ENCODE data around the gene FNTB.

Gene FNTB

DNA sequence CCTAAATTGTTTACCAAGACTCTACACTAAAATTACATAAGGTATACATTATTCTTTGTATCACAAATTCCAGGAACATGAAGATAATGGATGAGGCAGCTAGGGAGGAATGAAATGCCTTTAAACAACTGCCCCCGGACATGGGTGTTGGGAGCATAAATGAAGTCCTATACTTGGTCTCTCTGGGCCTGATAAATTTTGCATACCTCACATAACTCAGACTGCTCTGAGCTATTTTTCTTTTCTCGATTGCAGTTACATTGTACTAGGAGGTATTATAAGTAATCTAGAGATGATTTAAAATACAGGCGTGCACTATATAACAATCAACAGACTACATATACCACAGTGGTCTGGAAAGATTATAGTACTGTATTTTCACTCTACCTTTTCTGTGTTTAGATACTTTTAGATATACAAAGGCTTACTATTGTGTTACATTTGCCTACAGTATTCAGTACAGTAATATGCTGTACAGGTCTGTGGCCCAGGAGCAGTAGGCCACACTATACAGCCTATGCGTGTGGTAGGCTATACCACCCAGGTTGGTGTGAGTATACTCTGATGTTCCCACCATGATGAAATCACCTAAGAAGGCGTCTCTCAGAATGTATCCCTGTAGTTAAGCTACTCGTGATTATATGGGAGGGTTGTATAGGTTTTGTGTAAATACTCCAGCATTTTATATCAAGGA is 14.3 kb downstream of the FNTB start:
- no peak for DNase-seq (ENCODE audit: low read depth)
- H3K4me3 ChIP-seq (ENCODE audit: low read depth, low read length): no peak overlapping the region
- TF ChIP-seq, protein P1, sequence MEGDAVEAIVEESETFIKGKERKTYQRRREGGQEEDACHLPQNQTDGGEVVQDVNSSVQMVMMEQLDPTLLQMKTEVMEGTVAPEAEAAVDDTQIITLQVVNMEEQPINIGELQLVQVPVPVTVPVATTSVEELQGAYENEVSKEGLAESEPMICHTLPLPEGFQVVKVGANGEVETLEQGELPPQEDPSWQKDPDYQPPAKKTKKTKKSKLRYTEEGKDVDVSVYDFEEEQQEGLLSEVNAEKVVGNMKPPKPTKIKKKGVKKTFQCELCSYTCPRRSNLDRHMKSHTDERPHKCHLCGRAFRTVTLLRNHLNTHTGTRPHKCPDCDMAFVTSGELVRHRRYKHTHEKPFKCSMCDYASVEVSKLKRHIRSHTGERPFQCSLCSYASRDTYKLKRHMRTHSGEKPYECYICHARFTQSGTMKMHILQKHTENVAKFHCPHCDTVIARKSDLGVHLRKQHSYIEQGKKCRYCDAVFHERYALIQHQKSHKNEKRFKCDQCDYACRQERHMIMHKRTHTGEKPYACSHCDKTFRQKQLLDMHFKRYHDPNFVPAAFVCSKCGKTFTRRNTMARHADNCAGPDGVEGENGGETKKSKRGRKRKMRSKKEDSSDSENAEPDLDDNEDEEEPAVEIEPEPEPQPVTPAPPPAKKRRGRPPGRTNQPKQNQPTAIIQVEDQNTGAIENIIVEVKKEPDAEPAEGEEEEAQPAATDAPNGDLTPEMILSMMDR (IDR thresholded peaks at IDR 0.05; ENCODE audit: insufficient read depth, low read depth, low read length, missing control alignments): no peak

- TF ChIP-seq, protein P1 (IDR thresholded peaks at IDR 0.05; ENCODE audit: insufficient read depth, low read depth, low read length, missing control alignments): no peak
- H3K4me3 ChIP-seq (ENCODE audit: low read depth, low read length): no peak overlapping the region
- DNase-seq (ENCODE audit: low read depth): no peak
Observed at GRCh38 chr14:65001723-65002122, 15.0 kb downstream of the FNTB start.

GRCh38 chr14:65002586-65003210 is 16.0 kb downstream of the FNTB start:
- H3K4me3 ChIP-seq (ENCODE audit: low read depth, low read length): no peak overlapping the region
- TF ChIP-seq, protein P1 (IDR thresholded peaks at IDR 0.05; ENCODE audit: insufficient read depth, low read depth, low read length, missing control alignments): no peak
- no peak for DNase-seq (ENCODE audit: low read depth)

- H3K4me3 ChIP-seq (ENCODE audit: low read depth, low read length): peak overlapping the region; percentile 8; the same call in 1 of the 2 replicates
- DNase-seq (ENCODE audit: low read depth): peak; percentile 77
- TF ChIP-seq, protein P1 (IDR thresholded peaks at IDR 0.05; ENCODE audit: insufficient read depth, low read depth, low read length, missing control alignments): no peak
Observed at GRCh38 chr14:65003394-65003793, 16.7 kb downstream of the FNTB start.

- no peak for DNase-seq (ENCODE audit: low read depth)
- no peak overlapping the region for H3K4me3 ChIP-seq (ENCODE audit: low read depth, low read length)
- TF ChIP-seq, protein P1 (IDR thresholded peaks at IDR 0.05; ENCODE audit: insufficient read depth, low read depth, low read length, missing control alignments): no peak
Observed at GRCh38 chr14:65006261-65006721, 19.6 kb downstream of the FNTB start.

DNA sequence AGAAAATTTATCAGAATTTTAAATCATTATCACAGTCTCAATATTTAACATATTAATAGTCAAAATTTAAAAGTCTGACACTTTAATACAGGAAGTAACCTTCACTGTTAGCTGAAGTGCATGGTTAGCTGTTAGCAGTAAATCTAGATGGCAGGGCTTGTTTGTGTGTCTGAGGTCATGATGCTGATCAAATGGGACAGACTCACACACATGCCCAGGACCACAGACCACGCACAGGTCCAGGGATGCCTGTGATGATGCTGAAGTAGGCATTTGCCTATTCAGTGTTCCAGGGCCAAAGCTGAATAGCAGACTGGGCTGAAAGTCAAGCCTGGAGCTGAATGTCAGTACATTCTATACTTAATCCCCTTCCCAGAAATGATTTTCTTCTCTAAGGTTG is 20.5 kb downstream of the FNTB start:
- DNase-seq (ENCODE audit: low read depth): no peak
- H3K4me3 ChIP-seq (ENCODE audit: low read depth, low read length): no peak overlapping the region
- TF ChIP-seq, protein P1 (IDR thresholded peaks at IDR 0.05; ENCODE audit: insufficient read depth, low read depth, low read length, missing control alignments): no peak
